AG20443 (cell line): Measurements from ENCODE around the gene WNT7A.

Experiments
- DNase-seq: peaks from one replicate; pipeline ENCODE4 v3.0.0; 2012; ENCODE audit warnings: low spot score, mixed read lengths

The WNT7A gene

DNA sequence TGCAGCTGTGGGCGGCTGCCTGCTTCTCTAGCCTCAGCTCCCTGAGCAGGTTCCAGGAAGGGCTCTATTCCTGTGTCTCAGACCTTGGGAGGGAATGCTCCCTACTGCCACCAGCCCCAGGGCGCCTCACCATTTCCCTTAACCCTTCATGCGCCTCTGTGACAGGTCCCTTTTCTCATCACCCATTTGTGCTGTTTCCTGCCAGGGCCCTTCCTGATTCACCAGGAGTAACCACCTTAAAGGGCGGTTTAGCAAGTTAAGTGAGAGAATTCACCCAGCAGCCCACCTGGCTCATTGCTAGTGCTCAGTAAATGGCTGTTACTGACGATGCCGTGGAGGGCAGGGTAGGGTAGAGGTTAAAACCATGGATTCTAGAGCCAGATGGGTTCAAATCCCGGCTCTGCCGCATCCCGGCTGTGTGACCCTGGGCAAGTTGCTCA is 87.8 kb downstream of the WNT7A start:
- DNase-seq, result no peak

DNA sequence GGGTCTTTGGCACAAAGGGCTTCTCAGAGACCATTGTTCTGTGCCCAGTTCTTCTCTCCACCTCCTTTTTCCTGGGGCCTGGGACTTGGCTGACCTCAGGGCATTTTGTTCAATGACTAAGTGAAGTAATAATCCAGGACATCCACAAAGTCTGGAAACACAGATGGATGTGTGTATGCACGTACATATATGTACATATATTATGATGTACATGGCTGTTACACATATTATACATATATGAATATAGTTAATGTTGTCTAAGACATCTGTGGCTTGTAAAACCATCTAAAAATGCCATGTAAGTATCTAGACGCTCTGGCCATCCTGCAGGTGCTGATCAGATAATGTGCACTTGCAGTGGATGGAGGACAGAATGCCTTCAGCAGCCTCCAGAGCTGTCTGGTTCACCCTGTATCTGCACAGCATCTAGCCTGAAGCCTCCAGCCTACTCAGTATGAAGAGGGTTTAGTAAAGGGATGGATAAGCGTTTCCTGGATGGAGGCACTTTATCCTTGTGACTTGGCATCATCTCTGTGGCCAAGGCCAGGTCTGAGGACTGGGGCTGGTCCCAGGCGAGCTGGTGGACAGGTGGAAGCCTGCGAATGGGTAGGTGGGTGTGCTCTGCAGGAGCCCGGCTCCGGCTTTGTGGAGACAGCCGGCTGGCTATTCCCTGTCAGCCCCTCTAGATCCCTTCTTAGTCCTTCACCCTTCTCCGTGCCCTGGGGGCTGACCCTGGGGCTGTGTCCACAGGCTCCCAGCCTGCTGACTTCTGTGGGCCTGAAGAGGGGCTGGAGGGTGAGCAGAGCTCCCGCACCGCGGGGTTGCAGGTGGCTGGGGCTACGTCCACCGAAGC is 88.4 kb downstream of the WNT7A start:
- no peak for DNase-seq

DNA sequence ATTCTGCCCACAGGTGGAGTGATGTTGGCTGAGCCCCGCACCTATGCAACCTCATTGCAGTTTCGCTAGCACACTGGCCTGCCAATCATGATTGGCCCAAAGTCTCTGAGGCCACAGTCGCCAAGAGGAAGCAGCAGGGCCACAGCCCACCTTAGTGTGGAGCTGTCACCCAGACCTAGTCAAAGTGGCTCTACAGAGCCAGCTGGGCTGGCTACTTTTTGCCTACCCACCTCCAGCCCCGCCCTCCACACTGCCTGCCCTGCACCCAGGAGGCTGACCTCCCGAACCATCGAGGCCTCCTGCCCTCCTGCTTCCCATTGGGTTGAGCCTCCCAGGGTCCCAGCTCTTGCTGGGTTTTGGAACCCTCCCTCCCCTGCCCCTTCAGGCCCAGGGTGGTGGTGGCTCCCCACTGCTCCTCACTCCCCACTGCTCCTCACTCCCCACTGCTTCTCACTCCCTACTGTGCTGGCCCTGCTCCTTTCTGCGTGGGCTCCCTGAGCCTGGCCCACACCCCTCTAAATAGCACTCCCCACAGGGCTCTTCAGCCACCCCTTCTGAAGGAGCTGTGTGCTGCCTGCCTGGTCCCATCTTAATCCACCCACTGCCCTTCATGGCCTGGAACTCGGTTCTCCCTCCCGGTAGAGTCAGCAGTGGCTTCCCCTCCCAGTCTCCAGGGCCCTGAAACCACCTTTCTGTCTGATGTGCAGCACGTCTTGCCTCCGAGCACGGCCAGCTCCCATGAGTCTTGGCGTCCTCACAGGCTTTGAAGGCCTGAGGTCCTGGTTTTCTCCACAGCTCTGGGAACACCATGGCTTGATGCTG is 89.3 kb downstream of the WNT7A start:
- no peak for DNase-seq

DNA sequence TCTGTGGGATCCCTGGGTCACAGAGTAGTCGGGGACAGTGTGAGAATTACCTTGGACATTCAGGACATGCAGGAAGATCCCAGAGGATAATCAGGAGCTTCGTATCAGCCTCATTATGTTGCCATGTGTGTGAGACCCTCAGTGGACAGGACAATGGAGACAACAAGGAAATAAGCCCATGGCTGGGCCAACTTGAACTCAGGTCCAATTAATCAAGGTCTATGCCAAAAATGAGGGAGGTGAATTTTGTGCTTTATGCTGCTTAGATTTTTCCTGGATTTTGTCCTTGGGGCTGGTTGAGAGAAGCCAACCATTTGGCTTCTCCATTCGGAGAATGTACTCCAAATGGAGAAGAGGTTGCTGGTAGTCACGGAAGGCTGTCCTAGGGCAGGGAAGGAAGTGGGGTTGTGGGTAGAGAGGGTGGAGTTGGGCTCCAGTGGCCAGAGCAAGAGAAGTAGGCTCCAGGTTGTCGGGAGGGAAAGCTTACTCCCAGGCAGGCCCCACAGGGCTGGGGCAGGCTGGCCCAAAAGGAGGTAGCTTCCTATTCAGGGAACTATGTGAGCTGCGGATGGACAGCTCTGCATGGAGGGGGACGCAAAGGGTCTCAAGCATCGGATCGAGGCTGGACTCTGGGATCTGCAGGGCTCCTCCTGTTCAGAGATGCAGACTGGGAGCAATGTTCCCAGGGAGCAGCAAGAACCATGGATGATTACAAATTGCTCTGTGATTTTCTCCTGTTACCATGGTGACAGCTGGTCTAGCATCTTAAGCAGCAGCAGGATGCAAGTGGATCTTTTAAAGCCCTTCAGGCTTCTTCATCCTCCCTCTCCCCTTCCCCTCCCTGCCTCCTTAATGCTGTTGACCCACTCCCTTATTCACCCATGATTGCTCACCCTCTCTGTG is 91.1 kb downstream of the WNT7A start:
- DNase-seq, result no peak

DNA sequence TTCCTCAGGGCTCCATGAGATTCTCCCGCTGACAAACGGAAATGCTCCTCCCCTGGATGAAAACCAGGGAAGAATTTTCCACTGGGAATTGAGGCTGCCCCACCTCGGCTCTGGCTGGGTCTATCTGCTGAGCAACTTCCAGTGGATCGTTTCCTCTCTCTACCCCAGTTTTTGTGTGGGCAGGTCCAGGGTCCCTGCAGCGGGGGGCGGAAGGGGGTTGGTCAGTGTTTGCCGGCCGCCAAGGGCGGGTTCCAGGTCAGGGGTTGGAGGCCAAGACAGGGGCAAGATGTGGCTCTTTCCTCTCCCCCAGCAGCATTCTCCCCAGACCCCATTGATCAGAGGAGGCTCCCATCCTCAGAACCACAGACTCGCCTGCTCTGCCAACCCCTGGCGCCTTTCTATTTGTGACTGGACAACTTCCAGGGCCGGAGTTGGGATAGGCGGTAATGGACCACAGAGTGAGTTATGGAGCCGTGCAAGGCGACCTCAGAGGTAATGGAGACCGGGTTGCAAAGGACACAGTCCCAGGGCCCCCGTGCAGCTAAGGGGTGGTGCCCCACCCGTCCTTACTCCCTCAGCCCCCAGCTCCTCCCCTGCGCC is 92.2 kb downstream of the WNT7A start:
- no peak for DNase-seq

DNA sequence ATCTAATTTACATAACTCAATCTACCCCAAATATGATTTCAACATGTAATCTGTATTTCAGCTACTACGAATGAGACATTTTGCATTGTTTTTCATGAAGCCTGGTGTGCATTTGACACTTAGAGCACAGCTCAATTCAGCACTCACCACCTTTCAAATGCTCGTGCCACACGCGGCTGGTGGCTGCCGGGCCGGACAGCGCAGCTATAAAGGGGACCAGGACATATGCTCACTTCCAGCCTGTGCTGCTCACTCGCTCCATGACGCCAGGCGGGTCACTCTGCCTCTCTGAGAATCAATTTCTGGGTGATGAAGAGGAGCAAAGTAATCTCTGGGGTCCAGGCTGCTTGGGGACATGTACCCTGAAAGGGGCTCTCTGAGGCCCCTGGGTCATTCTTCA is 93.1 kb downstream of the WNT7A start:
- DNase-seq, result no peak

DNA sequence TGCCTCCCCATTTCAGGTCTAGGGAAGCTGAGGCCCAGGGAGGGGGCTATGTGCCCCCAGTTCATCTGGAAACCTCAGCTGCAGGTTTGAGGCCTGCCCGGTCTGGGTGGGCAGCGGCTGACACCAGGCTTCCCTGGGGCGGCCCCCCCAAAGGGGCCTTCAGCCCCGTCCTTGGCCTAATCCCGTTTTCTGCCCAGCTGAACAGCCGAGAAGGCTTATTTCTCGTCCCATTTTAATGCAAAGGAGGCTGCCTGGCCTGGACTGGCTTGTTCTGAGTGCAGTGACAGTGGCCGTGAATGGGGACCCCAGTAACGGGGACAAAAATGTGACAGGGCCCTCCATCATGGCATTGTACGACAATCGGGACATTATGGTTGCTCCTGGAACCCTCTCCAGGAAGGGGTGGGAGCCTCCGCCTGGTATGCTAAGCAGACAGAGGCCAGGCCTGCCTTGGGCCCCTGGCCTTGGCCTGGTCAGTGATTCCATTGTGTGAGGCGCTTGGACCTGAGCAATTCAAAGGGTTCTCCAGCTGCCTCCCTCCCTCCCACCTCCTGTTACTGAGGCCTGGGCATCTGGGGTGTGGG is 93.9 kb downstream of the WNT7A start:
- no peak for DNase-seq

DNA sequence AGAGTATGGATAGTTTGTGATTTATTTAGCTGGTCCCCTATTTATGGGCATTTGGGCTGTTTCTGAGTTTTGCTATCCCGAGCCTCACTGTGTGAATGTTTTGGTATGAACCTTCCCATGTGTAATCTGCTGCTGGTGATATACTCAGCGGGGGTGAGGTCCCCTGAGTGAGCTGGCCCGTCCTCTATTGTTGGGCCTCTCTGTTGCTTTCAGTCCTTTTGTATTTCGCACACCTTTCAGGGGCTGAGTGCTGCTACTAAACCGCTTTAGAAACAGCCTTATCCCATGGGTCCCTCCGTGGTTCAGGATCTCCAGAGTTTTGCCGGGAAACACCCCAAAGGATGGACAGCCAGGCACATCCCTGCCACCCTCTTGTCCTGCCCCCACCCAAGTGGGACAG is 94.5 kb downstream of the WNT7A start:
- no peak for DNase-seq

DNA sequence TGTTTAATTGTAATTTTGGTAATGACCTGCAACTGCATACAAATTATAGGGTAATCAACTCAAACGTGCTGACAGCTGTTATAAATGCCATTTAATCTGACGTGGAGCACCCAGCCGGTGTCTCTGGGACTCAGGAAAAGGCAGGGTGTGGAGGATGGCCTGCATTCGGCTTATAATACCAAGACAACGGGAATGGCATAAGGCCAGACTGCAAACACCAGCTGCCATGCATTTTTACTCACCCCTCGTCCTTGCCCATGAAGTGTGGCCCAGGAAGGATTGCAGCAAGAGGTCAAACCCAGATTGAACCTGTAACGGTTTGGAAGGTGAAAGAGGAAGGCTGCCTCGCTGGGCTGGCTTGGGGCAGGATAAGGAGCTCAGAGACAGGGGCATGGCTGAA is 96.4 kb downstream of the WNT7A start:
- DNase-seq, result no peak

DNA sequence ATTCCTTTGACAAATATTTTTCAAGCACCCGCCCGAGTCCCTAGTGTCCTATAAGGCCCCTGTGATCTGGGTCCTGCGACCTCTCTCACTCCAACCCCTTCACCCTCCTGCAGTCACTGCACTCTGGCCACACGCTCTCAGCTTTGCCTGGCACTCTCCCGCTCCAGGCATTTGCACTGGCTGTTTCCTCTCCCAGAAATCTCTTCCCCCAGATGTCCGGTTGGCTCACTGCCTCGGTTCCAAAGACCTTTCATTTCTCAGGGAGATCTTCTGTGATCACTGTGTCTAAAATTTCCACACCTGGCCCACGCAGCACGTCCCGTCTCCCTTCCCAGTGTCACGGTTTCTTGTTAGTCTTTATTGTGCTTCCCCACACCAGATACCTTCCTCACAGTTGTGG is 97.4 kb downstream of the WNT7A start:
- no peak for DNase-seq

DNA sequence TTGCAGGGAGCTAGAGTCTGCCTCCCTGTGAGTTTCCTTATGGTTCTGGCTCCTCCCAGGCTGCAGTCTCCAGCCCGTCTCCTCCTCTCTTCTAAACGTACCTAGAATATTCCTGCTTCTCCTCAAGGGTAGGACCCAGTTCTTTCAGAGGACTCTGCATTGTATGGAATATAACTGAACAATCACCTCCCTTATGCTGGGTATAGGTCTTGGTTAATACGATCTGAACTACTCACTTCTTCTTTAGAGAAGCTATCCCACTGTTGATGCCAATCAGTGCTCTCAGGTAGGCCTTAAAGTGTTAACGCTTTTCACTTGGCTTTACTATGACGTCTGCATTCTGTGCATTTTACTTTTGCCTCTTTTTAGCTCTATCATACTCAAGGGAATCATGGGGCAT is 98.5 kb downstream of the WNT7A start:
- DNase-seq, result no peak

DNA sequence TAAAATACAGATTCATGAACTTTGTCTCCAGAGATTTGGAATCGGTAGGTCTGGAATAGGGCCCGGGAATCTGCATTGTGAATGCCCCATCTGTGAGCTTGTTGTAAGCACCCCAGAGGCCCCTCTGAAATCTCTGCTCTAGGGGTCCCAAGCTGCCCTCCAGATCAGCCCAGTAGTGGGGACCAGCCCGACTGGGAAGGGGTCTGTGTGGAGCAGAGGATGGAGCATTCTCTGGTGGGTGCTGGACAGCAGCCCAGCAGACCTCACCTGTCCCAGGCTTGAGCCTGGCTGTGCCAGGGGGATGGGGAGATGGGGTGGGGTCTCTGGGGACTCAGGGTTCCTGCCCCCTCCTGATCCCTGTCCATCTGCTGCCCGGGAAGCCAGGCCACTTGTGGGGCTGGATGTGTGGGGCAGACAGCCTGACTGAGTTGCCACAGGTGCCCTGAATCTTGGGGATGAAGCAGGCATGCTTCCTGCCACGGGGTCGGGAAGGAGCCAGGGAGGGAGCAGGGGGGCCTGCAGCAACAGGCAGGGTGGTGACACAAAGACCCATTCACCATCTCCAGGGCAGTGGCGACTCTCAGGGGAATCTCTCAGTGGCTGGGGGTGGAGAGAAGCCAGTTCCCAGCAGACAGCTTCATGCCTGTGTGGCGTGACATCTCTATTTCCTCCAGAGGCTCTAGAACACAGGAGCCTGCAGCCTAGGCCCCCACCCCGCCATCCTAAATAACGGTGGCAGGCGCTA is 99.3 kb downstream of the WNT7A start:
- no peak for DNase-seq

DNA sequence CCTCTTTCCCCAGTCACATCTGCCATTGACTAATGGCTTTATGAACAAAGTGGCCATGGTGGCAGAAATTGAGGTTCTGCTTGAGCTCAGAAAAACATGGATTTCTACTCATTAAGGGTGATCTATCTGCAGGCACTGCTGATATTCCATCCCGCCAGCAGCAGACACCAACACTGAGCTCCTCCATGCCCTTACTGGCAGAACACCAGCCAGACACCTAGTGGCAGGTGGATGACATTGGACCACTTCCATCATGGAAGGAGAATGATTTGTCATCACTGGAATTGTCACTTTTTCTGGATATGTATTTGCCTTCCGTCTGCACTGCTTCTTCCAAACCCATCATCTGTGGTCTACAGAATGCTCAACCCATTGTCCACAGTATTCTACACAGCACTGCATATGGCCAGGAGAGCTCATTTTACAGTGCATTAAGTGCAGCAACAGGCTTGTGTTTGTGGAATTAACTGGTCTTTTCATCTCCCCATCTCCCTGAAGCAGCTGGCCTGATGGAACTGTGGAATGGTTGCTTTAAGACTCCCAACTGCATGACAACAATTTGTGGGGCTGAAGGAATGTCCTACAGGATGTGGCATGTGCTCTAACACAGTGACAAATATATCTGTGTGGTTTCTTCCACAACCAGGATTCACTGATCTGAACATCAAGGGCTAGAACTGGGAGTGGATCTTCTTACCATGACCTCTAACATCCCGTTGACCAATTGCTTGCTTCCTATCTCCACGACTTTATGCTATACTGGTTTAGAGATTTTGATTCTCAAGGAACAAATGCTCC is 103.4 kb downstream of the WNT7A start:
- no peak for DNase-seq

DNA sequence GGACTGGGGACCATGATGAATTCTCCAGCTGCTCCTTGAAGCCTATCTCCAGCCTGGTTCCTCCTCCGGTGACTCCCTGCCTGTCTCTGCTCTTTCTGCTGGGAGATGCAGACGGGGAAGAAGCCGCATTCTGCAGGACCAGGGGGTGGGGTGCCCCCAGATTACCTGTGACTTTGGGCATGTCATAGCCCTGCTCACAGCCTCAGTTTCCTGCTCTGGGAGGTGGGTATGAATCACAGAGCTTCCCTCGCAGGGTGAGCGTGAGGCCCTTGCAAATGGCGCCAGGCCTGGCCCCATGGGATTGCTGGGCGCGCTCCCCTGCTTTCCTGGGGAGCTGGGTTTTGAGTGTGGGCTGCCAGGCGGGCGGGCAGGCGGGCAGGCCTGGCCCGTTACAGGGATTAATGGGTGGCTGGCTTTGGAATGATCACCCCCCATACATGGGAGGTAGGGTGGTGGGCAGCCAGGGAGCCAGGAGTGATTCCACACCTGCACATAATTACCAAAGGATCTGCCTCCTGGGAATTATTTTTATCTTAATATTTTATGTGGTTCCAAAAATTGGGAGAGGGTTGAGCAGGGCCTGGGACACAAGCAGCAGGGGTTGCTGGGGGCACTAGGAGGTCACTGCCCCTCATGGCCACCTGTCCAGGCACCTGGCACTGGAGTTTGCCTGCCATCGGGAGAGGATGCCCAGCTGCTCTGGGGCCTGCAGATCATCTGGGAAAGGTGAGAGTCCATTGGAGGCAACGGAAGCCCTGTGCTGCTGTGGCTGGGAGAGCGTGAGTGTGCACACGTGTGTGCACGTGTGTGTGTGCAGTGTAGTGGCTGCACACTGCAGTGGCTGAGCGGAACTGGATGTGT is 106.8 kb downstream of the WNT7A start:
- no peak for DNase-seq

DNA sequence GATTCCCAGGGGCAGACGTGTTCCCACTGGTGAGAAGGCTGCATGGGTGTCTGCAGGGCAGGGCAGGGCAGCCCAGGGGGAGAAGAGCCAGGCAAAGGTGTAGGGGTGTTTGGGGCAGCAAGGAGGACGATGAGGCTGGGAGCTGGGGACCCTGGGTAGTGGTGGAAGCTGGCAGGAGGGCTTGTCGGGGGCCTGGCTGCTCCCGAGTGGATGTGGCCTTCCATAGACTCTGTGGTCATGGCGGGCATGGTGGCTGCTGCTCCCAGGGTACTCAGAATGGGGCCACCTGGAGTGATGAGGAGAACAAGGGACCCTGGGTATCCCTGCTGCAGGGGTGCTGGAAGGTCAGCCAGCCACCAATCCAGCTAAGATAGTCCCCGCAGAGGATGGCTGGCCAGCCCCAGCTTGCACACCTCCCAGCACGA is 107.5 kb downstream of the WNT7A start:
- no peak for DNase-seq

DNA sequence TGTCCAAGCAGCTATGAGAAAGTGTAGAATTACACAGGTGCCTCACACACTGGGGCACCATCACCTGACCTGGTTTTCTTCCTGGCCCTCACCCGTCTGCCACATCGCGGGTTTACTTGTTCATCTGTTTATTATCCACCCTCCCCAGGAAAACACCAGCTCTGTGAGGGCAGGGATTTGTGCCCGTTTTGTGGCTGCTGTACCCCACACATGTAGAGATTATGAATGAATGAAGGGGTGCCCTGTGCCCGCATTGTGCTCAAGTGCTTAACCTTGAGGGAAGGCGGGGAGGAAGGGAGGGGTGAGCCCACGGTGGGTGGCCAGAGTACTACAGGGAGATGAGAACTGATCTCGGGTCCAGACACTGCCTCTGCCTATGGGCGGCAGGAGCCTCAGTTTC is 108.4 kb downstream of the WNT7A start:
- no peak for DNase-seq

DNA sequence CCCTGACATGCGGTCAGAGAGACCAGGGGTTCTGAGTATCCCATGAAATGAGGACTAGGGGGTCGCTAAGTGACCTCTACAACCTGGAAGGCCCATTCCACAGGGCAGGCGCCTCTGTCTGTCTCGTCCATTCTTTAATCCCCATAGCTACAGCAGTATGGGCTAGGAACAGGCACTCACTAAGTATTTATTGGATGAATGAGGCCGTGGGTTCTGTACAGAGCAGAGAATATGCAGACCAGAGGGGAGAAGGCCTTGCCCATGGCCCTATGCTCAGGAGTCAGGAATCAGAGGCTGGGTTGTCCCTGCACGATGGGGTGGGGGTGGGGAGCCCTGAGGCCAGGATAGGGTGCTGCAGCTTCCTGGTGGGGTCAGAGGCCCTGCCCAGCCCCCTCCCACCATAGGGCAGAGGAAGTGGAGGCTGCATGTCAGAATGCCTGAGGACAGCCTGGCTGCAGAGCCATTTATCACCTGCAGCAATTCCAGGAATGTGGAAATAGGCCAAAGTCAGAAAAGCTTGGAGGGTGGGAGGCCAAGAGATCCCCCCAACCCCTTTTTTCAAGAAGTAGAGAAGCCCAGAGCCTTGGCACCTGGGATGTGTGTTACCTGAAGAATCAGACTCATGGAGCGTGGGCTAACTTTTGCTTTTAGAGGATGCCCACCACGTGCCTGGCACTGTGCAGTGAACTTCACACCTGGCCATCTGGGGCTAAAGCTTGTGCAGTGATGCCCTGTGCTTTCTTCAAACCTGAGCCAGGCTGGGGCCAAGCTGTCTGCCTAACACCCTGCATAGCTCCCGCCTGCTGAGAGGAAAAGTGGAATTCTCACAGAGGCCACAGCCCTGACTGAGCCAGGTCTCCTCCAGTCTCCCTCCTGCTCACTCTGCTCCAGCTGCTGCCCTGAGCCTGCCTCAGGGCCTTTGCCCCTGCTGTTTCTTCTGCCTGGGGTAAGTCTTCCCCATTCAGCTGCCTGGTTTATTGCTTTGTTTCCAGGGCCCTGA is 109.4 kb downstream of the WNT7A start:
- no peak for DNase-seq

DNA sequence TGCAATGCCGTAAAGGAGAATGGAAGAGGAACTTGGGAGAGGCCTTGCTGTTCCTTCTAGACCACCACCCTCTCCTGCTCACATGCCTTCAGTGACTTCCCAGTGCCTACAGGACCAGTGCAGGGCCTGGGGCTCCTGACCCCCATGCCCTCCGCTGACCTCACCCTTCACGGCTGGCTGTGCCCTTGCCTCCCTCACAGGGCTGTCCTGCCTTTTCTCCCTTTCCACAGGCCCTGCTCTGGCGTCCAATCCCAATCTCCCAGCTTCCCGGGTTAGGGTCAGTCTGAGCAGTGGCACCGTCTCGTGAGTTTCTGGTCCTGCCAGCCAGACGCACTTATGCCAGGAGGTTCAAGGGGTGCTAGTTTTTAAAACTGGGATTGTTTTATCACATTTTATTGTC is 110.4 kb downstream of the WNT7A start:
- DNase-seq, result no peak
